GM19397 (cell line): ENCODE data around the gene ZC4H2.
"Not testable (repeated sequence)": the region's sequence is repeated elsewhere in the genome, so short reads cannot be mapped to it uniquely, and the experiment has no call there.

ENCODE experiments used
- ATAC-seq: cut with Tn5 transposase; IDR thresholded peaks from one replicate; pipeline ENCODE4 v1.9.1; 2021; ENCODE audit warnings: mild to moderate bottlenecking, moderate library complexity; ENCODE audit not compliant: unreplicated experiment

Gene ZC4H2, protein sequence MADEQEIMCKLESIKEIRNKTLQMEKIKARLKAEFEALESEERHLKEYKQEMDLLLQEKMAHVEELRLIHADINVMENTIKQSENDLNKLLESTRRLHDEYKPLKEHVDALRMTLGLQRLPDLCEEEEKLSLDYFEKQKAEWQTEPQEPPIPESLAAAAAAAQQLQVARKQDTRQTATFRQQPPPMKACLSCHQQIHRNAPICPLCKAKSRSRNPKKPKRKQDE

GRCh38 chrX:64975989-64976672, at the start of gene ZC4H2:
ZC4H2 (minus strand) TSS chrX:64976450; CDS start chrX:64976377, 73 bp downstream.
- peak; percentile 100 for ATAC-seq

DNA sequence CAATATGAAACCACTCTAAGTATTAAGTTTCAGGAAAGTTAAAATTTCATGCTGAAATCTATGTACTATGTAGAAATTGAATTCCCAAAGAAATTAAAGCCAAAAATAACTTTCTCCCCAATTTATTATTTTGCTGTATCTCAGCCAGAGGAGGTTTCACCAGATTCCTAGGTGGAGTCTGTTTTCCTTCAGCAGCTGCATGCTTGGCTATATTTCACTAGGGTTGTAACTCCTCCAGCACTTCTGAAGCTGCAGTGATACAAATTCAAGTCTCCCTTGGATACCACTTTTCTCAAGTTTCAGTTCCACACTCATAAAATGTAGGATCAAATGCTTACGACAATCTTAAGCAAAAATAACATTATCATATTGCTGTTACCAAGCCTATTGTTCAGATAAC, 41.2 kb upstream of the ZC4H2 start:
- no peak for ATAC-seq

GRCh38 chrX:65014230-65014629, 38.0 kb upstream of the ZC4H2 start:
- no peak for ATAC-seq

DNA sequence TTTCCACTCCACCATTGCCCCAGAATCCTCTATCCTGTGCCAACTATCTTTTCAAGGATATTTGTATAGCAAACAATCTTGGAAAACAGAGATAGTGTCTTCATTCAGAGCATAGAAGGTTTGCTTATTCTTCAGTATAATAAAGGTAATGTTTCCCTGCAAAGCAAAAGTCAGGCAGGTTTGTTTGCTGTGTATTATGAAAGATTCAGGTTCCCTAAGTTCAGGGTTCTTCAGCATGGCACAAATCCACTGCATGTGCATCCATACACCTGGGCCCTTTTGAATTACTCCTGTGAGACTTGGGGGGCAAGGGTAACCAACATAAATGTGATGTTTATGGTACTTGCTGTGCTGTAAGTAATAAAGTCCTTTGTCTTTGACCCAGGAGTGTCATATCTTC, 33.2 kb upstream of the ZC4H2 start:
- ATAC-seq: no peak

DNA sequence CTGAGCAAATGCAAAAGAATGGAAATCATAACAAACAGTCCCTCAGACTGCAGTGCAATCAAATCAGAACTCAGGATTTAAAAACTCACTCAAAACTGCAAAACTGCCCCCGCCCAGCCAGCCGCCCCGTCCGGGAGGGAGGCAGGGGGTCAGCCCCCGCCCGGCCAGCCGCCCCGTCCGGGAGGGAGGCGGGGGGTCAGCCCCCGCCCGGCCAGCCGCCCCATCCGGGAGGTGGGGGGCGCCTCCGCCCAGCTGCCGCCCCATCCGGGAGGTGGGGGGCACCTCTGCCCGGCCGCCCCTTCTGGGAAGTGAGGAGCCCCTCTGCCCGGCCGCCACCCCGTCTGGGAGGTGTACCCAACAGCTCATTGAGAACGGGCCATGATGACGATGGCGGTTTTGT, 26.0 kb upstream of the ZC4H2 start:
- not testable (repeated sequence) for ATAC-seq

- no peak for ATAC-seq
Measured at GRCh38 chrX:64996805-64997204, 20.6 kb upstream of the ZC4H2 start.

DNA sequence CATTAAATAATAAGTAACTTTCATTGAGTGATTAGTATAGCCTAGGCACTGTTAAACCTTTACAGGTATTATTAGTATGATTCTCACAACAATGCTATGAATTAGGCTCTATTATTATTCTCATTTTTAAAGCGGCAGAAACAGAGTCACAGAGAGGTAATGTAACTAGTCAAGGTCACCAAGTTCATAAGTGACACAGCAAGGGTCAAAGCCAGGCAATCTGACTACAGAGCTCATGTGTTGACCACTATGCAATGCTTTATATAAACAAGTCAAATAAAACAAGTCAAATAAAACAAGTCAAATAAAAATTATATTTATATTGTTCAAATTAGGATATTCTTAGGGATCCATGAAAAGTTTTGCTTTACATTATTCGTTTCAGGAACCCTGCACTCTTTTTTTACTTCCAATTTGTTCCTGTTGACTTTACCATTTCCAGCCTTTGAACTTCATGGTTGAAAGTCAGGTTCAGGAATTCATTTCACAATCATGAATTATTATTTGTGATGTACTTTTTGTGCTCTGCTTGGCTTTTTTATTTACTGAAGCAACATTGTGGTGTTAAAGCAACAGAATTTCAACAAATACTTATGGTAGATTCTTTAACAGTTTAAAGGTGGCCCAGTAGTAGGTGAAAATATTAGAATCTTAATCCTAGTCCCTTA, 18.0 kb upstream of the ZC4H2 start:
- no peak for ATAC-seq

DNA sequence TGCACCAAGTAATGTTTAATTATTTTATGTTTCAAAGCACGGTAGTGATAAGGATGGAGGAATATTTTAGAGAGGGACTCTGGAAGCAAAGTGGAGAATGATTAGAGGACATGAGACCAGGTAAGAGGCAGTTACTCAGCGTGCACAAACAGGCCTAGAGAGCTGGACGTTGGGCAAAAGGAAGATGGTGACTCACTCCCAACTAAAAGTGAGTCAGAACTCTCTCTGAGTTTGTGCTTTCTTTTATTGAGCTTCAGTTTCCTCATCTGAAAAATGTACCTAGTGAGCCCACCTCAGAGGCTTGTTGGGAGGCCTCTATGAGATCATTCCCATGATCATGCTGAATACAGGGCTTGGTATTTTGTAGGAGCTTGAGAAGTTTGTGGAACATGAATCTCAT, 1.6 kb upstream of the ZC4H2 start:
- no peak for ATAC-seq

DNA sequence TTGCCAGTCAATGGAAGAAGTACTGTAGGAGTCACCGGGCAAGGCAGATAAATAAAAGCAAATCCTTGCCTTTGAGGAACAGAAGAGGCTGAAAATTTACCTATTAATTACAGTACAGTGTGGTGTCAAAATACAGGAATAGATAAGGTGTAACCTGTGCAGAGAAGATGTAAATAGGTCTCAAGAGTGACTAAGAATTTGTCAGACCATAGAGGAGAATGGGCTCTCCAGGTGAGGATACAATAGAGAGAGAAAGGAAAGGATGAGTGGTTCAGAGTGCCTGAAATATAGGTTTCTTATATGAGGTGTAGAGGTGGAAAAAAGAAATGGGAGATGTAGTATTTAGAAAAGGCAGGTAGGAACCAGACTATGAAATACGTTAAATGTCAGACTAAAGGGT, 801 bp upstream of the ZC4H2 start:
- no peak for ATAC-seq

GRCh38 chrX:64976673-64977040, 407 bp upstream of the ZC4H2 start:
- ATAC-seq: peak; percentile 33

DNA sequence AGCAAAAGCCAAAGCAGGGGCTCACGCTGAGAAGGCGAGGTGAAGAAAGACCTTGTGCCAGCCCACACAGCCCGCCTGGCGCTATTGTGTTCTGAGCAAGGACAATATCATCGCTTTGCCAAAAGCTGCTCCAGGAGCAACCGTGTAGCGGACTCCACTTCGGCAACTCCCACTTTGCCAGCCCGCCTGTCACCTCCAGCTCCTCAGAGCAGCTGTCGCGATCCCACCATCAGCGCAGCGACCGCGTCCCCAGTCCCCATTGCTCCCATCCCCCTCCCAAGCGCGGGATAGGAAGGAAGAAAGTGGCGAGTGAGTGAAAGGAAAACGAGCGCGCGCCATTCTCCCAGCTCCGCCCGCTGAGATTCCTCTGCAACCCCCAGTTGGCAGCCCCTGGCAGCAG, 759 bp downstream of the ZC4H2 start:
- ATAC-seq: peak; percentile 21

GRCh38 chrX:64925480-64925879, 50.8 kb downstream of the ZC4H2 start:
- ATAC-seq: no peak

DNA sequence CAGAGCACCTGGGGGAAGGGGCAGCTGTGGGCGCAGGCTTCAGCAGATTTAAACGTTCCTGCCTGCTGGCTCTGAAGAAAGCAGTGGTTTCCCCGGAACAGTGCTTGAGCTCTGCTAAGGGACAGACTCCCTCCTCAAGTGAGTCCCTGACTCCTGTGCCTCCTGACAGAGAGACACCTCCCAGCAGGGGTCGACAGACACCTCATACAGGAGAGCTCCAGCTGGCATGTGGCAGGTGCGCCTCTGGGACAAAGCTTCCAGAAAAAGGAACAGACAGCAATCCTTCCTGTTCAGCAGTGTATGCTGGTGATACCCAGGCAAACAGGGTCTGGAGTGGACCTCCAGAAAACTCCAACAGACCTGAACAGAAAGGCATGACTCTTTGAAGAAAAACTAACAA, 68.1 kb downstream of the ZC4H2 start:
- no peak for ATAC-seq

DNA sequence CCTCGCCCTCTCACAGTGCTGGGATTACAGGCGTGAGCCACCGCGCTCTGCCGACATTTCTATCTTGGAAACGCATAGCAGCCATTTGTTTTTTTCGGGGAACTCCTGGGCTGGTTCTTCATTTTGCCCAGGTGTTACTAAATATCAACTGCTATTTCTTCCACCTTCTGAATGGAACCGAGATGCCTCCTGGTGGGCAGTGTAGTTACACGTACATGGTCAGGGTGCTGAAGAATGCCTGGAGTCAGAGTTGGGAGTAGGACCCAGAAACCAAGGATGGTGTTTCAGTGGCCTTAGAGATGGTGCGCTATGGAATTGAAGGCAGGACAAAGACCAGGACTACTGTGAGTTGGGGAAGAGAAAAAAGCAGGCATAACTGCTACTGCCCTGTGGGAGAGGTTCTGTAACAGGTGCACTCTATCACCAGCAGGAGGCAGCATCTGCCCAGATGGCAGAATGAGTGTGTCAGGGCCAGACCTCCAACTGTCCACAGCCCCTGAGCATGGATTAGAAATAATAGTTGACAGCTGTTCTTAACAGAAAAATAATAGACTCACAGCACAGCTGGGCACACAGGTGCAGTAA, 81.7 kb downstream of the ZC4H2 start:
- ATAC-seq: no peak

DNA sequence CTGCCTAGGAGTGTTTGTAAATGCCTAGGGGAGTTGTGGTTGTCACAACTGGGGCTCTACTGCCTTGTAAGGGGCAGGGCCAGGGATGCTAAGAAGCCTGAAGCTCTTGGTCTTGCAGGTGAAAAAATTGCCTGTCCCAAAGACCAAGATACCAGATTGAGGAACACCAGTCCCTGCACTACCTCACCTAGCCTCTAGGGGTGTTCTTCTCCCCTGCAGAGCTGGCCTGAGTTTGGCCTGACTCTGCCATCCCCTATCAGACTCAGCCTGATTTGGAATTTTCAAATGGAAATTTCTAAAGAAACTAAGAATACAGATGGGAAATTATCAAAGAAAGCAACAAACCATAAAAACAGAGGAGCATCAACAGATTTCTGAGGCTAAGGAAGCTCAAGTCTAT, 90.4 kb downstream of the ZC4H2 start:
- no peak for ATAC-seq

GRCh38 chrX:64878709-64879108, 97.5 kb downstream of the ZC4H2 start:
- ATAC-seq: not testable (repeated sequence)

GRCh38 chrX:64867217-64867616, 109.0 kb downstream of the ZC4H2 start:
- no peak for ATAC-seq
